Uterus (tissue), 2 donors: ENCODE data around the gene ACTN1.

Source experiments
- CTCF ChIP-seq, 4 experiments: fragments of 200-600 bp in 2 of 4; fragments of 450-650 bp in 2 of 4; sonication (generic) in 2 of 4; IDR thresholded peaks; one replicate each; pipeline ENCODE4 v1.5.1; 2016 to 2019; ENCODE audit warnings: antibody characterized with exemption in 4 of 4, mild to moderate bottlenecking in 2 of 4, moderate library complexity in 1 of 4
- POLR2A ChIP-seq, 2 donors: fragments of 450-650 bp; IDR thresholded peaks; one replicate each; pipeline ENCODE4 v1.6.1; 2016; ENCODE audit warnings: antibody characterized with exemption in 2 of 2, mild to moderate bottlenecking in 1 of 2, moderate library complexity in 1 of 2

GRCh38 chr14:68871392-68871791, 107.7 kb downstream of the ACTN1 start:
- TF ChIP-seq CTCF (IDR thresholded peaks at IDR 0.05), result no peak
- no peak for TF ChIP-seq POLR2A (IDR thresholded peaks at IDR 0.05)
